Stomach (tissue), 4 donors: ENCODE measurements around the gene SLC35F6.

Experiments used
- POLR2A ChIP-seq, 4 donors: fragments of 450-650 bp; IDR thresholded peaks; one replicate each; pipeline ENCODE4 v1.6.1; 2016; ENCODE audit warnings: antibody characterized with exemption in 4 of 4, control low read depth in 2 of 4, mild to moderate bottlenecking in 1 of 4, moderate library complexity in 1 of 4
- TF ChIP-seq, protein P1 (sequence below), 7 experiments: fragments of 450-650 bp in 4 of 7; fragments of 200-600 bp in 3 of 7; sonication (generic) in 3 of 7; IDR thresholded peaks; one replicate each; pipeline ENCODE4 v1.5.1; 2016 to 2019; ENCODE audit warnings: antibody characterized with exemption in 7 of 7, control low read depth in 2 of 7, mild to moderate bottlenecking in 1 of 7

DNA sequence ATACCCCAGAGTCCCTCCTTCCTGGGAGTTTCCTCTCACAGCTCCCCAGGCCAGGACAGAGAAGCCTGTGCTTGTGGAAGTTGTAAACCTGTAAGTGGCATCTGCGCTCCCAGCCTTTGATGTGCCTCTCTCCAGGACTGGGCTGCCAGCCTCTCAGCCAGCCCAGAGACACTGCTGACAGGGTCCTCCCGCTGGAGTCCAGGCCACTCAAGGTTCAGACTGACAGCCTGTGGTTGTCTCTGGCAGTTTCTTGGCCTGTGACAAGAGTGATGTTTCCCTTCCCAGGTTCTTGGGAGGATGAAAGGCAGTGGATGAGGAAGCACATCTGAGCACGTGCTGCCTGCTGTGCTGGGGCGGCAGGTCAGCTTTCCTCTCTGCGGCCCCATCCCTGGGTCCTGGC lies 3.0 kb downstream of the SLC35F6 start:
- TF ChIP-seq, protein P1, sequence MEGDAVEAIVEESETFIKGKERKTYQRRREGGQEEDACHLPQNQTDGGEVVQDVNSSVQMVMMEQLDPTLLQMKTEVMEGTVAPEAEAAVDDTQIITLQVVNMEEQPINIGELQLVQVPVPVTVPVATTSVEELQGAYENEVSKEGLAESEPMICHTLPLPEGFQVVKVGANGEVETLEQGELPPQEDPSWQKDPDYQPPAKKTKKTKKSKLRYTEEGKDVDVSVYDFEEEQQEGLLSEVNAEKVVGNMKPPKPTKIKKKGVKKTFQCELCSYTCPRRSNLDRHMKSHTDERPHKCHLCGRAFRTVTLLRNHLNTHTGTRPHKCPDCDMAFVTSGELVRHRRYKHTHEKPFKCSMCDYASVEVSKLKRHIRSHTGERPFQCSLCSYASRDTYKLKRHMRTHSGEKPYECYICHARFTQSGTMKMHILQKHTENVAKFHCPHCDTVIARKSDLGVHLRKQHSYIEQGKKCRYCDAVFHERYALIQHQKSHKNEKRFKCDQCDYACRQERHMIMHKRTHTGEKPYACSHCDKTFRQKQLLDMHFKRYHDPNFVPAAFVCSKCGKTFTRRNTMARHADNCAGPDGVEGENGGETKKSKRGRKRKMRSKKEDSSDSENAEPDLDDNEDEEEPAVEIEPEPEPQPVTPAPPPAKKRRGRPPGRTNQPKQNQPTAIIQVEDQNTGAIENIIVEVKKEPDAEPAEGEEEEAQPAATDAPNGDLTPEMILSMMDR (IDR thresholded peaks at IDR 0.05): no peak
- TF ChIP-seq POLR2A (IDR thresholded peaks at IDR 0.05): no peak
